ENCODE results near the gene APOD.

APOD gene

DNA sequence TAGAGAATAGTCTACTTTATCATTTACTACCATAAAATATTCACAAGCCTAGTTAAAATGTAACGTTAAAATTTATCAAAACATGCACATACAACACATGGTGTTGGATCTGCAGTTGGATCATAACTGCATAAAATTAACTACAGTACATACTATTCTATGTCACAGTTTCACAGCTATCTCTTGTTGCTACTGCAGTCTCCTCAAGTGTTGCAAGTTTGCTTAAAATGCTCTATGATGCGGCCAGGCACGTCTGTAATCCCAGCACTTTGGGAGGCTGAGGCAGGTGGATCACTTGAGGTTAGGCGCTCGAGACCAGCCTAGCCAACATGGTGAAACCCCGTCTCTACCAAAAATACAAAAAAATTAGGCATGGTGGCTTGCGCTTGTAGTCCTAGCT lies 50.9 kb downstream of the APOD start:
- Histone ChIP-seq H3K36me3 (ENCODE audit: control insufficient read depth, low read depth, low read length) (no peaks in the 10 kb centered on the region), H3K4me3 (ENCODE audit: low read length) (no peak overlapping the region), H3K27me3 (ENCODE audit: control insufficient read depth, insufficient read depth, low read length) (no peaks in the 10 kb centered on the region), H3K27ac (ENCODE audit: low read length) (no peak overlapping the region), H3K9ac (ENCODE audit: low read length) (no peak overlapping the region), H3K9me3 (ENCODE audit: control insufficient read depth, low read depth, low read length) (no peaks in the 10 kb centered on the region), H3K4me1 (ENCODE audit: control insufficient read depth, low read depth, low read length) (no peaks in the 10 kb centered on the region)

DNA sequence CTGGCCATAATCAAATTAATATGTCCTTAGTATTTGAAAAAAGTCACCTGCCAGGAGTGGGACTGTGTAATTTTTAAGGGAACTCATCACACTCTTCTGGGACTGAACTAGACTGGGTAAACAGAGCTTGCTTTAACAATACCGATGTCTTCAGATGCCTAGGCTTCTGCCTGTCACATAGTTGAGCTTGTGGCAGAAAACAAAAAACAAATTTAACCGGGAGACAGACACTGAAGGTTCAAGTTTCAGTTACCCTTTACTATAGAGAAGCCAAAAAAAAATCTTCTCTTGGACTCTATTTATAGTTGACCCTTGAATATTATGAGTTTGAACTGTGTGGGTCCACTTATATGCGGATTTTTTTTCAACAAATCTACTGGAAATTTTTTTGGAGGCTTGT lies 51.4 kb downstream of the APOD start:
- no peak overlapping the region for H3K9ac ChIP-seq (ENCODE audit: low read length)
- H3K27me3 ChIP-seq (ENCODE audit: control insufficient read depth, insufficient read depth, low read length), result no peaks in the 10 kb centered on the region
- no peaks in the 10 kb centered on the region for H3K4me1 ChIP-seq (ENCODE audit: control insufficient read depth, low read depth, low read length)
- no peak overlapping the region for H3K4me3 ChIP-seq (ENCODE audit: low read length)
- no peak overlapping the region for H3K27ac ChIP-seq (ENCODE audit: low read length)
- H3K36me3 ChIP-seq (ENCODE audit: control insufficient read depth, low read depth, low read length), result no peaks in the 10 kb centered on the region
- no peaks in the 10 kb centered on the region for H3K9me3 ChIP-seq (ENCODE audit: control insufficient read depth, low read depth, low read length)

DNA sequence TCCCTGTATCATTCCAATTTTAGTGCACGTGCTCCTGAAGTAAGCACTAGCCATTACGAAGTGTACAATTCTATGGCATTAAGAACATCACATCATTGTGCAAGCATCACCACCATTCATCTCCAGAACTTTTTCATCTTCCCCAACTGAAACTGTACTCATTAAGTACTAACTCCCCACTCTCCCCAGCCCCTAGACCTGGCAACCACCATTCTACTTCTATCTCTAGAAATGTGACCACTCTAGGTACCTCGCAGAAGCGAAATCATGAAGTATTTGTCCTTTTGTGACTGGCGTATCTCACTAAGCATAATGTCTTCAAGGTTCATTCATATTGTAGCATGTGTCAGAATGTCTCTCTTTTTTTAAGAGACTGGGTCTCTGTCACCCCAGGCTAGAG lies 52.1 kb downstream of the APOD start:
- H3K9me3 ChIP-seq (ENCODE audit: control insufficient read depth, low read depth, low read length), result no peaks in the 10 kb centered on the region
- no peaks in the 10 kb centered on the region for H3K36me3 ChIP-seq (ENCODE audit: control insufficient read depth, low read depth, low read length)
- H3K9ac ChIP-seq (ENCODE audit: low read length), result no peak overlapping the region
- no peak overlapping the region for H3K27ac ChIP-seq (ENCODE audit: low read length)
- no peak overlapping the region for H3K4me3 ChIP-seq (ENCODE audit: low read length)
- no peaks in the 10 kb centered on the region for H3K27me3 ChIP-seq (ENCODE audit: control insufficient read depth, insufficient read depth, low read length)
- no peaks in the 10 kb centered on the region for H3K4me1 ChIP-seq (ENCODE audit: control insufficient read depth, low read depth, low read length)

DNA sequence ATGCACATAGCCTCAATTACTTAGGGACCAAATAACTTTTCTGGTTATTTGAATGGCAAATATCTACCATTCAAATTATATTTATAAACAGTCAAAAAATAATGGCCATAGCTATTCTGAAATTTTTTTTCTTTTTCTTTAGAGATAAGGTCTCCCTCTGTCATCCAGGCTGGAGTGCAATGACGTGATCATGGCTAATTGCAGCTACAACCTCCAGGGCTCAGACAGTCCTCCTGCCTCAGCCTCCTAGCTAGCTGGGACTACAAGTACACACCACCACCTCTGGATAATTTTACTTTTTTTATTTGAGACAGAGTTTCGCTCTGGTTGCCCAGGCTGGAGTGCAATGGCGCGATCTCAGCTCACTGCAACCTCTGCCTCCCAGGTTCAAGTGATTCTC lies 57.2 kb downstream of the APOD start:
- no peaks in the 10 kb centered on the region for H3K9me3 ChIP-seq (ENCODE audit: control insufficient read depth, low read depth, low read length)
- no peak overlapping the region for H3K27ac ChIP-seq (ENCODE audit: low read length)
- no peak overlapping the region for H3K9ac ChIP-seq (ENCODE audit: low read length)
- H3K4me3 ChIP-seq (ENCODE audit: low read length), result no peak overlapping the region
- peaks cover 6% of the 10 kb centered on the region for H3K36me3 ChIP-seq (ENCODE audit: control insufficient read depth, low read depth, low read length)
- no peaks in the 10 kb centered on the region for H3K4me1 ChIP-seq (ENCODE audit: control insufficient read depth, low read depth, low read length)
- no peaks in the 10 kb centered on the region for H3K27me3 ChIP-seq (ENCODE audit: control insufficient read depth, insufficient read depth, low read length)

DNA sequence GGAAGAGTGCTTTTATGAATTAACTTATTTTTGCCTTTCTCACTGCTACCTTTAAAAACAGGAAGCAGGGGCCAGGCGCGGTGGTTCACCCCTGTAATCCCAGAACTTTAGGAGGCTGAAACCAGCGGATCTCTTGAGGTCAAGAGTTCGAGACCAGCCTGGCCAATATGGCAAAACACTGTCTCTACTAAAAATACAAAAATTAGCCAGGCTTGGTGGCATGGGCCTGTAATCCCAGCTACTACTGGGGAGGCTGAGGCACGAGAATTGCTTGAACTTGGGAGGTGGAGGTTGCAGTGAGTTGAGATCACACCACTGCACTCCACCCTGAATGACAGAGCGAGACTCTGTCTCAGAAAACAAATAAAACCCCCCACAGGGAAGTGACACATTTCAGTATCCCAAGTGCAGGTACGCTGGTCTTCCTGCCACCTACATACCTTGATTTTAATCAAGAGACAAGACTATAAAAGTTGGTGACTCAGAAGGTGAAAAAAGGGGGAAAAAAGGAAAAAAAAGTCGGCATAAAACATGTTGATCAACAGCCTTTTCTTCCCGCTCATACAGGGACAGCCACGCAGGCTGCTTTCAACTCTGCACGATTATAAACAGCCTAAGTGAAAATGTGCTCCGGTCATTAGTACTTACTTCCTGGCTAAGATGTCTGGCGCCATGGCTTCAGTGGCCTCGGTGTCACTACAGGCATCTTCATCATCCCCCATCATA lies 59.4 kb downstream of the APOD start:
- peaks cover 6% of the 10 kb centered on the region for H3K36me3 ChIP-seq (ENCODE audit: control insufficient read depth, low read depth, low read length)
- H3K4me3 ChIP-seq (ENCODE audit: low read length), result no peak overlapping the region
- no peaks in the 10 kb centered on the region for H3K27me3 ChIP-seq (ENCODE audit: control insufficient read depth, insufficient read depth, low read length)
- no peaks in the 10 kb centered on the region for H3K4me1 ChIP-seq (ENCODE audit: control insufficient read depth, low read depth, low read length)
- H3K27ac ChIP-seq (ENCODE audit: low read length), result no peak overlapping the region
- no peak overlapping the region for H3K9ac ChIP-seq (ENCODE audit: low read length)
- H3K9me3 ChIP-seq (ENCODE audit: control insufficient read depth, low read depth, low read length), result no peaks in the 10 kb centered on the region

DNA sequence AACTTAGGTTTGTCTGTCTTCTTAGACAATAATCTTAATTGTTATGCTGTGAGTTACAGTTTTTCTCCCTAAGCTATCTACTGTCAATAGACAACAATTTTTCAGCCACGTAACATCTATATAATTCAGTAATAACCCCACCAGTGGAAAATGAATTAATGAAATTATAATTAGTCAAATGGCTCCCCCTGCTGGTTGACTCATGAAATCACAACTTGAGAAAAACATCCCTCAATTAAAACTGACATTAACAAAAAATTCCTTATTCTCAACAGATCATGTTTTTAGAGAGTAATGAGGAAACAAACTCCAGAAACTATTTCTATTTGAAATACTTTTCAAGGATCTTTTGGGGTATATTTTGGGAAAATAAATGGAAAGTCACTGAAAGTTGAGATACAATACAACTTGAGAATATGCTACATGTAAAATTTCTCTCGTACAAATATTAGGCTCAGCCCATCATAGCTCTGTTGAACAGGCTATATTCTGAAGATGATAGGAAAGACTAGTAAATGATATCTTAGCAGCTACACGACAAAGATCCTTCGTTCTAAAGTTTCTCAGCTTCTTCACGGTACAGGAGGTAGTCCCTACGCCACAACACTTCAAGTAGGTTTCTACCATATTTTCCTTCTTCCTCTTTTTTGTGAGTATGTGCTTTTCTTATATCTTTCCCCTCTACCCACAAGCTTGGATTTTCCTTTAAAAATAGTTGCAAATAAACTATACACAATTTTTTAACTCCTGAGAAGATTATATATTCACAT lies 61.3 kb downstream of the APOD start:
- Histone ChIP-seq H3K27me3 (ENCODE audit: control insufficient read depth, insufficient read depth, low read length) (no peaks in the 10 kb centered on the region), H3K4me1 (ENCODE audit: control insufficient read depth, low read depth, low read length) (no peaks in the 10 kb centered on the region), H3K4me3 (ENCODE audit: low read length) (no peak overlapping the region), H3K36me3 (ENCODE audit: control insufficient read depth, low read depth, low read length) (peaks cover 6% of the 10 kb centered on the region), H3K27ac (ENCODE audit: low read length) (no peak overlapping the region), H3K9me3 (ENCODE audit: control insufficient read depth, low read depth, low read length) (no peaks in the 10 kb centered on the region), H3K9ac (ENCODE audit: low read length) (no peak overlapping the region)

All from iPS-18a (cell line).